ENCODE data around the gene MED27. TPM values are rescaled to one million over a fixed set of nuclear protein-coding genes. Genes with fewer than 3 reads are reported as not detected.

The MED27 gene
- polyA plus RNA-seq, 5 donors = 14.5 to 18.9 (median 15.5) TPM

- DNase-seq = no peak
These were observed 241.0 kb downstream of the MED27 start for GRCh38 chr9:131838530-131839280.

- no peak for DNase-seq
These were observed 241.8 kb downstream of the MED27 start for GRCh38 chr9:131837836-131838235.

- no peak for DNase-seq
These were observed 242.4 kb downstream of the MED27 start for GRCh38 chr9:131837316-131837715.

- DNase-seq = no peak
These were observed 242.9 kb downstream of the MED27 start for GRCh38 chr9:131836607-131837315.

- DNase-seq = no peak
These were observed 243.6 kb downstream of the MED27 start for GRCh38 chr9:131836021-131836420.

- DNase-seq = peak; percentile 65 to 68
These were observed 244.3 kb downstream of the MED27 start for GRCh38 chr9:131835151-131835910.

GRCh38 chr9:131834721-131835120, 244.9 kb downstream of the MED27 start:
- DNase-seq = no peak

GRCh38 chr9:131833906-131834305, 245.8 kb downstream of the MED27 start:
- DNase-seq = no peak

GRCh38 chr9:131833083-131833482, 246.6 kb downstream of the MED27 start:
- DNase-seq = no peak

GRCh38 chr9:131831380-131832165, 248.1 kb downstream of the MED27 start:
- no peak for DNase-seq

- no peak for DNase-seq
These were observed 251.8 kb downstream of the MED27 start for GRCh38 chr9:131827821-131828369.

- DNase-seq = no peak
These were observed 252.6 kb downstream of the MED27 start for GRCh38 chr9:131826966-131827525.

GRCh38 chr9:131826053-131826452, 253.6 kb downstream of the MED27 start:
- no peak for DNase-seq

GRCh38 chr9:131824953-131825495, 254.6 kb downstream of the MED27 start:
- DNase-seq = no peak

GRCh38 chr9:131824155-131824594, 255.5 kb downstream of the MED27 start:
- no peak for DNase-seq

- DNase-seq = no peak
These were observed 255.9 kb downstream of the MED27 start for GRCh38 chr9:131823701-131824146.

- no peak for DNase-seq
These were observed 261.6 kb downstream of the MED27 start for GRCh38 chr9:131818089-131818488.

- DNase-seq = peak; percentile 23 to 29
These were observed 262.0 kb downstream of the MED27 start for GRCh38 chr9:131817627-131818026.

- DNase-seq = no peak
These were observed 262.6 kb downstream of the MED27 start for GRCh38 chr9:131817073-131817472.
